Measurements from ENCODE around the gene PTPRN2. TPM values are rescaled to one million over a fixed set of nuclear protein-coding genes. Genes with fewer than 3 reads are reported as not detected.

Gene PTPRN2
- total and polyA plus RNA-seq, 9 of the 15 experiments (the other 6 are each of a cell fraction or from before 2014, with no cell fraction given) = not detected

DNA sequence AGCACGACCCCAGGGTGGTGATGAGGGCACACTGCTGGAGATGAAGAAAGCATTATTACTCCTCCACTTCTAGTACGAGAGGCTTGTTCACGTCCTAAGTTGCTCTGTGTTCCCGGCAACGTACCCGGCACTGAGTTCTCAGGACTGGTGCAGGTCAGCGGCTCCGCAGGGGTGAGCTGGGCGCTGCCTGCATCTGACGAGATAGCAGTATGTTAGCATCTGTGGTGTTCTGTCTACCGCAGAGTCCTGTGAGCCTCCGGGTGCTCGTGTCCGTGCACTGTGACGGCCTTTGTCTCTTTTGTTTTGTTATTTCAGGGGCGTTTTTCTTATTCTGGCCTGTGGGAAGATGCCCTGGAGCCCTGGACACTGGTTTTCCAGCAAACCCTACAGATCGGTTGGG is 743.0 kb downstream of the PTPRN2 start:
- Histone ChIP-seq H2AFZ (ENCODE audit: low read depth, low read length) (no peak overlapping the region), H3K27ac (ENCODE audit: extremely low read depth, low read depth, low read length) (no peak overlapping the region), H4K20me1 (replicated peaks; ENCODE audit: control insufficient read depth, insufficient read depth, low read length) (no peaks in the 10 kb centered on the region; the same call in 1 of the 2 replicates), H3K4me3 (no peak overlapping the region), H3K9me1 (ENCODE audit: control insufficient read depth, insufficient read depth, low read length) (no peaks in the 10 kb centered on the region), H3K27me3 (ENCODE audit: control insufficient read depth in 2 of 2, insufficient read depth in 2 of 2, low read length in 2 of 2) (peaks cover 55 to 82% of the 10 kb centered on the region in 2 experiments), H3K4me1 (replicated peaks in 1 of 2; ENCODE audit: control insufficient read depth in 2 of 2, insufficient read depth in 2 of 2, low read length in 2 of 2) (0 out of 5 replicates have a peak, but pooled peaks cover 0 to 2% of the 10 kb centered on the region in 2 experiments), H3K4me2 (ENCODE audit: insufficient read depth, low read length) (no peak overlapping the region), H3K9me3 (replicated peaks; ENCODE audit: control insufficient read depth, insufficient read depth, low read depth, low read length) (peaks cover 7% of the 10 kb centered on the region; the same call in 1 of the 2 replicates), H3K36me3 (ENCODE audit: control insufficient read depth, insufficient read depth, low read length) (no peaks in the 10 kb centered on the region), H3K9ac (ENCODE audit: insufficient read depth in 1 of 2, low read depth in 2 of 2, low read length in 2 of 2) (no peak overlapping the region), H3K79me2 (ENCODE audit: control insufficient read depth, insufficient read depth, low read length) (no peaks in the 10 kb centered on the region)
- TF ChIP-seq GATAD2B (IDR thresholded peaks at IDR 0.05; ENCODE audit: borderline replicate concordance) (no peak), ZBTB2 (IDR thresholded peaks at IDR 0.05) (no peak), ZNF551 (CRISPR knock-in tag; IDR thresholded peaks at IDR 0.05) (no peak)
- ATAC-seq (no peak; the same call in 2 of the 3 replicates), DNase-seq (ENCODE audit: extremely low read depth in 1 of 4, low spot score in 3 of 4) (no peak), FAIRE-seq (no peak)
- CTCF ChIA-PET (ENCODE audit: low intra/inter-chr PET ratio) = no interaction called here
- WGBS (ENCODE audit: insufficient coverage, low coverage, missing lambda C conversion rate) = 2% methylated on average over 17 of the region's 17 CpGs
- BruUV-seq (replicated peaks) = no TSS peak
- in situ Hi-C loops (cut with MboI) (no loop called here), intact Hi-C loops (cut with micrococcal nuclease) (no loop called here)
- POLR2A ChIA-PET = no interaction called here

DNA sequence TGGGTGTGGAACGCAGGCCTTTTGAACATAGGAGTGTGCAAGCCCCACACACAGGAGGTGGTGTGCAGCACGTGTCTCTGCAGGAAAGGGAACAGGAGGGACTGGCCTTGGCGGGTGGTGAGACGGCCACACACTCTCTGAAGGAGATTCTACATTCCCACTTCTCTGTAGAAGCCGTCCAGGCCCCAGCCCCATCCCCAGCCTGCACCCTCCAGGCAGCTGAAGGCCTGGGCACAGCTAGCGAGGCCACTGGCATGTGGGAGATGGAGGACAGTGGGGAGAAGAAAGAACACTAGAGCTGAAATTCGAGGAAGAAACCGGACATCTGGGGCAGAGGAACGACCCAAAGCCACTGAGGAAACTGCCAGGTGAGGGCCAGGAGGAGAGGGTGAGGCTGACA is 743.5 kb downstream of the PTPRN2 start:
- Histone ChIP-seq H3K4me2 (ENCODE audit: insufficient read depth, low read length) (no peak overlapping the region), H3K4me3 (no peak overlapping the region), H3K27ac (ENCODE audit: extremely low read depth, low read depth, low read length) (no peak overlapping the region), H2AFZ (ENCODE audit: low read depth, low read length) (no peak overlapping the region), H3K27me3 (ENCODE audit: control insufficient read depth in 2 of 2, insufficient read depth in 2 of 2, low read length in 2 of 2) (peaks cover 51 to 77% of the 10 kb centered on the region in 2 experiments), H3K9me1 (ENCODE audit: control insufficient read depth, insufficient read depth, low read length) (no peaks in the 10 kb centered on the region), H3K79me2 (ENCODE audit: control insufficient read depth, insufficient read depth, low read length) (no peaks in the 10 kb centered on the region), H4K20me1 (replicated peaks; ENCODE audit: control insufficient read depth, insufficient read depth, low read length) (no peaks in the 10 kb centered on the region; the same call in 1 of the 2 replicates), H3K9me3 (replicated peaks; ENCODE audit: control insufficient read depth, insufficient read depth, low read depth, low read length) (peaks cover 10% of the 10 kb centered on the region; the same call in 1 of the 2 replicates), H3K4me1 (replicated peaks in 1 of 2; ENCODE audit: control insufficient read depth in 2 of 2, insufficient read depth in 2 of 2, low read length in 2 of 2) (0 out of 5 replicates have a peak, but pooled peaks cover 0 to 2% of the 10 kb centered on the region in 2 experiments), H3K9ac (ENCODE audit: insufficient read depth in 1 of 2, low read depth in 2 of 2, low read length in 2 of 2) (no peak overlapping the region), H3K36me3 (ENCODE audit: control insufficient read depth, insufficient read depth, low read length) (no peaks in the 10 kb centered on the region)
- FAIRE-seq (no peak), DNase-seq (ENCODE audit: extremely low read depth in 1 of 4, low spot score in 3 of 4) (no peak), ATAC-seq (no peak)
- 0% methylated on average over 8 of the region's 9 CpGs for WGBS (ENCODE audit: insufficient coverage, low coverage, missing lambda C conversion rate)
- in situ Hi-C loops (cut with MboI) (no loop called here), intact Hi-C loops (cut with micrococcal nuclease) (no loop called here)
- ChIA-PET CTCF (ENCODE audit: low intra/inter-chr PET ratio) (no interaction called here), POLR2A (no interaction called here)
- BruUV-seq (replicated peaks) = no TSS peak
- TF ChIP-seq NFRKB (IDR thresholded peaks at IDR 0.05; ENCODE audit: low read depth) (no peak), ESRRA (IDR thresholded peaks at IDR 0.05; ENCODE audit: borderline replicate concordance, low read depth) (no peak), TCF3 (CRISPR knock-in tag; IDR thresholded peaks at IDR 0.05) (no peak), ARID1B (IDR thresholded peaks at IDR 0.05) (no peak)
- TF ChIP-seq, protein P1, sequence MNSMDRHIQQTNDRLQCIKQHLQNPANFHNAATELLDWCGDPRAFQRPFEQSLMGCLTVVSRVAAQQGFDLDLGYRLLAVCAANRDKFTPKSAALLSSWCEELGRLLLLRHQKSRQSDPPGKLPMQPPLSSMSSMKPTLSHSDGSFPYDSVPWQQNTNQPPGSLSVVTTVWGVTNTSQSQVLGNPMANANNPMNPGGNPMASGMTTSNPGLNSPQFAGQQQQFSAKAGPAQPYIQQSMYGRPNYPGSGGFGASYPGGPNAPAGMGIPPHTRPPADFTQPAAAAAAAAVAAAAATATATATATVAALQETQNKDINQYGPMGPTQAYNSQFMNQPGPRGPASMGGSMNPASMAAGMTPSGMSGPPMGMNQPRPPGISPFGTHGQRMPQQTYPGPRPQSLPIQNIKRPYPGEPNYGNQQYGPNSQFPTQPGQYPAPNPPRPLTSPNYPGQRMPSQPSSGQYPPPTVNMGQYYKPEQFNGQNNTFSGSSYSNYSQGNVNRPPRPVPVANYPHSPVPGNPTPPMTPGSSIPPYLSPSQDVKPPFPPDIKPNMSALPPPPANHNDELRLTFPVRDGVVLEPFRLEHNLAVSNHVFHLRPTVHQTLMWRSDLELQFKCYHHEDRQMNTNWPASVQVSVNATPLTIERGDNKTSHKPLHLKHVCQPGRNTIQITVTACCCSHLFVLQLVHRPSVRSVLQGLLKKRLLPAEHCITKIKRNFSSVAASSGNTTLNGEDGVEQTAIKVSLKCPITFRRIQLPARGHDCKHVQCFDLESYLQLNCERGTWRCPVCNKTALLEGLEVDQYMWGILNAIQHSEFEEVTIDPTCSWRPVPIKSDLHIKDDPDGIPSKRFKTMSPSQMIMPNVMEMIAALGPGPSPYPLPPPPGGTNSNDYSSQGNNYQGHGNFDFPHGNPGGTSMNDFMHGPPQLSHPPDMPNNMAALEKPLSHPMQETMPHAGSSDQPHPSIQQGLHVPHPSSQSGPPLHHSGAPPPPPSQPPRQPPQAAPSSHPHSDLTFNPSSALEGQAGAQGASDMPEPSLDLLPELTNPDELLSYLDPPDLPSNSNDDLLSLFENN (IDR thresholded peaks at IDR 0.05; ENCODE audit: low read depth in 2 of 2, low read length in 2 of 2) = no peak
- TF ChIP-seq, protein P2, sequence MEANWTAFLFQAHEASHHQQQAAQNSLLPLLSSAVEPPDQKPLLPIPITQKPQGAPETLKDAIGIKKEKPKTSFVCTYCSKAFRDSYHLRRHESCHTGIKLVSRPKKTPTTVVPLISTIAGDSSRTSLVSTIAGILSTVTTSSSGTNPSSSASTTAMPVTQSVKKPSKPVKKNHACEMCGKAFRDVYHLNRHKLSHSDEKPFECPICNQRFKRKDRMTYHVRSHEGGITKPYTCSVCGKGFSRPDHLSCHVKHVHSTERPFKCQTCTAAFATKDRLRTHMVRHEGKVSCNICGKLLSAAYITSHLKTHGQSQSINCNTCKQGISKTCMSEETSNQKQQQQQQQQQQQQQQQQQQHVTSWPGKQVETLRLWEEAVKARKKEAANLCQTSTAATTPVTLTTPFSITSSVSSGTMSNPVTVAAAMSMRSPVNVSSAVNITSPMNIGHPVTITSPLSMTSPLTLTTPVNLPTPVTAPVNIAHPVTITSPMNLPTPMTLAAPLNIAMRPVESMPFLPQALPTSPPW (CRISPR knock-in tag; IDR thresholded peaks at IDR 0.05) = no peak
